ENCODE results near the gene FNBP1.

GRCh38 chr9:129987047-129987446 is 55.9 kb downstream of the FNBP1 start:
- no peak for TF ChIP-seq CTCF (IDR thresholded peaks at IDR 0.05)
- no peak for TF ChIP-seq EZH2phosphoT487 (IDR thresholded peaks at IDR 0.05; ENCODE audit: borderline replicate concordance, low read depth)
- TF ChIP-seq JUND (IDR thresholded peaks at IDR 0.05): no peak
